Sigmoid colon (tissue), 4 donors: ENCODE measurements around the gene TUT4.

Experiments used
- CTCF ChIP-seq, 4 experiments: fragments of 450-650 bp in 3 of 4; fragments of 200-600 bp in 1 of 4; IDR thresholded peaks; one replicate each; pipeline ENCODE4 v1.5.1; 2016 to 2019; ENCODE audit warnings: antibody characterized with exemption in 4 of 4, mild to moderate bottlenecking in 3 of 4, moderate library complexity in 2 of 4
- EP300 ChIP-seq, 4 donors: sonication (generic); formaldehyde crosslinking; IDR thresholded peaks; one replicate each; pipeline ENCODE4 v1.6.1; 2017; ENCODE audit warnings: antibody characterized with exemption in 4 of 4
- POLR2A ChIP-seq, 2 donors: fragments of 450-650 bp; IDR thresholded peaks; one replicate each; pipeline ENCODE4 v1.6.1; 2016; ENCODE audit warnings: antibody characterized with exemption in 2 of 2, mild to moderate bottlenecking in 2 of 2, moderate library complexity in 2 of 2
- POLR2AphosphoS5 ChIP-seq, 4 donors: sonication (generic); formaldehyde crosslinking; IDR thresholded peaks; one replicate each; pipeline ENCODE4 v1.6.1; 2017; ENCODE audit warnings: antibody characterized with exemption in 4 of 4

DNA sequence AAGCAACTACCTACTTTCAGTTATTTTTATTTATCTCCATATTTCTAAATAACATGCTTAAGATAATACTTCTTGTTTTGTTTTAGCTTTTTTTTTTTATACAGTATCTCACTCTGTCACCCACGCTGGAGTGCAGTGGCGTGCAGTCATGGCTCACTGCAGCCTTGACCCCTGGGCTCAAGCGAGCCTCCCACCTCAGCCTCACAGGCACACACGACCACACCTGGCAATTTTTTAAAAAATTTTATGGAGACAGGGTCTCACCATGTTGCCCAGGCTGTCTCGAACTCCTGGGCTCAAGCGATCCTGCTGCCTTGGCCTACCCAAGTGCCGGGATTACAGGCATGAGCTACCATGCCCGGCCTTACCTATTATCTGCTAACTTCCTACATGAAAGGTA, 20.6 kb downstream of the TUT4 start:
- TF ChIP-seq POLR2A (IDR thresholded peaks at IDR 0.05) = no peak
- no peak for TF ChIP-seq CTCF (IDR thresholded peaks at IDR 0.05)
- no peak for TF ChIP-seq EP300 (IDR thresholded peaks at IDR 0.05)
- no peak for TF ChIP-seq POLR2AphosphoS5 (IDR thresholded peaks at IDR 0.05)
